Measurements from ENCODE around the gene B3GALT4. TPM values are rescaled to one million over a fixed set of nuclear protein-coding genes. Genes with fewer than 3 reads are reported as not detected.

Gene B3GALT4
- total and polyA plus RNA-seq, 2 of the 13 experiments (the other 11 are each of a cell fraction or from before 2014, with no cell fraction given): 0.04 to 0.27 TPM

DNA sequence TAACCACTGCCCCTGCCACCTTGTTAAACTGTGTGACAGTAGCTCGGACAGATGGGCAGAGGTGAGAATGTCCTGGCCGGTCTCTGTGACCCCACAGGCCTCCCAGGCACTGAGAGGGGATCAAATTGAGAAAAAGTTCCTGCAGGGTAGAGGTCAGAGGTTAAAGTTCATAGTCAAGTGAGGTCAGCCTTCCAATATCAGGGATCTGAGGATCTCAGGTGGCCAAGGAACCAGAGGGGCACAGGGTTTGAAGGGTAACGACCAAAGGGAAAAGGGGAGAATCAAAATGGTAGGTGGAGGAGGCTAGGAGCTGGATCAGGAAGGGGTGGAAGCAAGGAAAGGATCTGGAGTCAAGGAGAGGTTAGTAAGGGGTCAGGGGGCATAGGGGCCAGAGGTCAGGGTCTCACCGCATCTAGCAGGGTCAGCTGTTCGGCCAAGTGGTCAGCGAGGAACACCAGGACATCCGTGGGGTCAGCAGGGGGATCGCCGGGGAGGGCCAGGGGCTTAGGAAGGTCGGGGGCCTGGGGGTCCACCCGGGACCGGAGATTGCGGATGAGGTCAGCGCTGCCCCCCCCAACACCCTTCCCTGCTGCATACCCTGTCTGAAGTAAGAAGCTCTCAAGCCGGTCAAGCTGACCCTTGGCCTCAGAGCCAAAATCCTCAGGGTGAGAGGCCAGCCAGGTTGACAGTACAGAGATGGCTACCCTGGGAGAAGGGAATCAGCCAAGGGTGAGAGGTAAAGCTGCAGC lies 18.9 kb downstream of the B3GALT4 start (continued):
- TF ChIP-seq, protein P1, sequence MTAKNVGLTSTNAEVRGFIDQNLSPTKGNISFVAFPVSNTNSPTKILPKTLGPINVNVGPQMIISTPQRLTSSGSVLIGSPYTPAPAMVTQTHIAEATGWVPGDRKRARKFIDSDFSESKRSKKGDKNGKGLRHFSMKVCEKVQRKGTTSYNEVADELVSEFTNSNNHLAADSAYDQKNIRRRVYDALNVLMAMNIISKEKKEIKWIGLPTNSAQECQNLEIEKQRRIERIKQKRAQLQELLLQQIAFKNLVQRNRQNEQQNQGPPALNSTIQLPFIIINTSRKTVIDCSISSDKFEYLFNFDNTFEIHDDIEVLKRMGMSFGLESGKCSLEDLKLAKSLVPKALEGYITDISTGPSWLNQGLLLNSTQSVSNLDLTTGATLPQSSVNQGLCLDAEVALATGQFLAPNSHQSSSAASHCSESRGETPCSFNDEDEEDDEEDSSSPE (CRISPR knock-in tag; IDR thresholded peaks at IDR 0.05): no peak
- TF ChIP-seq NR2F6 (IDR thresholded peaks at IDR 0.05): 0 out of 2 replicates have a peak, but pooled peaks have one; percentile 19
- TF ChIP-seq NR2F6 (CRISPR knock-in tag; IDR thresholded peaks at IDR 0.05): no peak
- TF ChIP-seq RNF2 (conservative IDR thresholded peaks at IDR 0.05; ENCODE audit: low read depth): no peak
- TF ChIP-seq KDM1A (CRISPR knock-in tag; IDR thresholded peaks at IDR 0.05): no peak
- TF ChIP-seq NR2F1 (CRISPR knock-in tag; IDR thresholded peaks at IDR 0.05): 0 out of 4 replicates have a peak, but pooled peaks of 1 of the 2 experiments have one; percentile 28

DNA sequence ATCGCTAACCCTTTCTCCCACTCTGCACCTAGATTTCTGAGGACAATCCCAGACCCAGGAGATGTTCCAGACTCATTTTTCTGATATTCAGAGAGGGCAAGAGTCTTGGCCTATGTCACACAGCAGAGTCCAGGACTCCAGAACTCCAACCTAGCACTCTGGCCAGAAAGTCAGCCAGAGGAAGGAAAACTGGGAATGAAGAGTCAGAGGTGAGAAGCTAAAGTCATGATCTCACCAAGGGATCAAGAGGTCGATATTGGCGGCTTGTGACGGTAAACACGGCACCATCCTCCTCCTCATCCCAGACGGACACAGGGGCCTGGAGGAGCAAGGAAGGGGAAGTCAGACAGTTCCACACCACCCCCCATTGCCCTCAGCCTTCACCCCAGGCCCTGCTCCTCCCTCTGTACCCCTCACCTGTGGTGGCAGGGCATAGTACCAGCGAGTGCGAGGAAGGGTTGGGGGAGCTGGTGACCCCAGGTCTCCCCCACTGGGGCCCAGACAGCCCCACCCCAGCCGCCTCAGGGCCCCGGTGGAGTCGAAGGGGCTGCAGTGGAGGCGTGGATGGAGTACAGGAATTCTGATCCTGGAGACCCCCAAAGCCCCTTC lies 20.0 kb downstream of the B3GALT4 start:
- Histone ChIP-seq H3K79me2 (ENCODE audit: insufficient read depth, low read length) (peaks cover 11% of the 10 kb centered on the region), H3K9ac (ENCODE audit: insufficient read depth, low read depth, low read length) (peak overlapping the region; percentile 58), H2AFZ (ENCODE audit: low read length) (no peak overlapping the region), H3K27me3 (ENCODE audit: control insufficient read depth in 1 of 2, insufficient read depth in 2 of 2, low read length in 2 of 2) (no peaks in the 10 kb centered on the region; a peak in 1 of 5 replicates), H3K4me1 (ENCODE audit: insufficient read depth, low read length) (peaks cover 27% of the 10 kb centered on the region), H3K27ac (ENCODE audit: extremely low read length, insufficient read depth, low read length) (peak overlapping the region; percentile 93), H4K20me1 (ENCODE audit: insufficient read depth, low read length) (no peaks in the 10 kb centered on the region), H3K9me3 (ENCODE audit: low read length) (no peaks in the 10 kb centered on the region), H3K4me3 (replicated peaks in 1 of 3; ENCODE audit: insufficient read depth in 1 of 3, low read depth in 2 of 3, low read length in 3 of 3) (peak overlapping the region; percentile 75 to 88 (median 79)), H3K36me3 (replicated peaks in 1 of 2; ENCODE audit: control insufficient read depth in 1 of 2, insufficient read depth in 2 of 2, low read length in 2 of 2) (peaks cover 8 to 18% of the 10 kb centered on the region in 2 experiments; a peak in 4 of 5 replicates), H3K4me2 (ENCODE audit: low read depth, low read length) (peak overlapping the region; percentile 92)
- in situ Hi-C loops (cut with HindIII; ENCODE audit: extremely low pct_ligation_motif_present, low pct_unique_long_range_greater_than_20kb): loop anchor here (5.0 to 25.0 kb wide), 2 partner anchors 95 to 115 kb away; partner anchors contain the start of genes CUTA, HSD17B8, PHF1 and RXRB
- CTCF ChIA-PET (ENCODE audit: low intra/inter-chr PET ratio, low total read pairs): interaction anchor here (1.2 kb wide), 1 partner anchor 94 kb away, joined by 3 read pairs; the partner anchor contains the start of gene KIFC1
- 65% methylated on average over 9 of the region's 12 CpGs for WGBS (ENCODE audit: low lambda C conversion rate)
- no peak for ATAC-seq
- intact Hi-C loops (cut with micrococcal nuclease; ENCODE audit: unreplicated experiment): no loop called here
- POLR2A ChIA-PET: interaction anchor here (1.3 to 3.3 kb wide), 11 partner anchors 8 to 325 kb away, joined by 3 to 40 read pairs (median 8); partner anchors contain the start of genes B3GALT4, HSD17B8, PFDN6 and RPS18
- no peak for FAIRE-seq
- no TSS peak for BruUV-seq (replicated peaks)
- DNase-seq (ENCODE audit: low spot score): no peak
- TF ChIP-seq DNMT3B (CRISPR knock-in tag; conservative IDR thresholded peaks at IDR 0.05) (no peak), XBP1 (CRISPR knock-in tag; IDR thresholded peaks at IDR 0.05) (no peak), BORCS8-MEF2B (CRISPR knock-in tag; IDR thresholded peaks at IDR 0.05) (no peak), GABPB1 (CRISPR knock-in tag; IDR thresholded peaks at IDR 0.05) (peak; percentile 35; the same call in 1 of the 2 replicates), KDM1A (CRISPR knock-in tag; IDR thresholded peaks at IDR 0.05) (0 out of 2 replicates have a peak, but pooled peaks have one; percentile 25)
- TF ChIP-seq, protein P2, sequence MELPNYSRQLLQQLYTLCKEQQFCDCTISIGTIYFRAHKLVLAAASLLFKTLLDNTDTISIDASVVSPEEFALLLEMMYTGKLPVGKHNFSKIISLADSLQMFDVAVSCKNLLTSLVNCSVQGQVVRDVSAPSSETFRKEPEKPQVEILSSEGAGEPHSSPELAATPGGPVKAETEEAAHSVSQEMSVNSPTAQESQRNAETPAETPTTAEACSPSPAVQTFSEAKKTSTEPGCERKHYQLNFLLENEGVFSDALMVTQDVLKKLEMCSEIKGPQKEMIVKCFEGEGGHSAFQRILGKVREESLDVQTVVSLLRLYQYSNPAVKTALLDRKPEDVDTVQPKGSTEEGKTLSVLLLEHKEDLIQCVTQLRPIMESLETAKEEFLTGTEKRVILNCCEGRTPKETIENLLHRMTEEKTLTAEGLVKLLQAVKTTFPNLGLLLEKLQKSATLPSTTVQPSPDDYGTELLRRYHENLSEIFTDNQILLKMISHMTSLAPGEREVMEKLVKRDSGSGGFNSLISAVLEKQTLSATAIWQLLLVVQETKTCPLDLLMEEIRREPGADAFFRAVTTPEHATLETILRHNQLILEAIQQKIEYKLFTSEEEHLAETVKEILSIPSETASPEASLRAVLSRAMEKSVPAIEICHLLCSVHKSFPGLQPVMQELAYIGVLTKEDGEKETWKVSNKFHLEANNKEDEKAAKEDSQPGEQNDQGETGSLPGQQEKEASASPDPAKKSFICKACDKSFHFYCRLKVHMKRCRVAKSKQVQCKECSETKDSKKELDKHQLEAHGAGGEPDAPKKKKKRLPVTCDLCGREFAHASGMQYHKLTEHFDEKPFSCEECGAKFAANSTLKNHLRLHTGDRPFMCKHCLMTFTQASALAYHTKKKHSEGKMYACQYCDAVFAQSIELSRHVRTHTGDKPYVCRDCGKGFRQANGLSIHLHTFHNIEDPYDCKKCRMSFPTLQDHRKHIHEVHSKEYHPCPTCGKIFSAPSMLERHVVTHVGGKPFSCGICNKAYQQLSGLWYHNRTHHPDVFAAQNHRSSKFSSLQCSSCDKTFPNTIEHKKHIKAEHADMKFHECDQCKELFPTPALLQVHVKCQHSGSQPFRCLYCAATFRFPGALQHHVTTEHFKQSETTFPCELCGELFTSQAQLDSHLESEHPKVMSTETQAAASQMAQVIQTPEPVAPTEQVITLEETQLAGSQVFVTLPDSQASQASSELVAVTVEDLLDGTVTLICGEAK (IDR thresholded peaks at IDR 0.05): no peak
- TF ChIP-seq, protein P2 (CRISPR knock-in tag; IDR thresholded peaks at IDR 0.05): peak; percentile 44; the same call in 1 of the 2 replicates
